Neuronal stem cell (in vitro differentiated cells): Measurements from ENCODE around the gene DOLPP1.

ENCODE experiments used
- DNase-seq: peaks from one replicate; pipeline ENCODE4 v3.0.0-alpha.2; 2013; ENCODE audit warnings: low spot score
- H2AFZ ChIP-seq: one replicate; pipeline ENCODE4 v1.6.1; 2013; ENCODE audit warnings: mild to moderate bottlenecking, low read length, inconsistent platforms
- H2AK5ac ChIP-seq: 2 replicates; pipeline ENCODE4 v1.6.1; 2013; ENCODE audit warnings: low read depth, mild to moderate bottlenecking, inconsistent platforms, low read length, moderate library complexity, mixed read lengths
- H2BK120ac ChIP-seq: 2 replicates; pipeline ENCODE4 v1.6.1; 2013; ENCODE audit warnings: low read depth, mild to moderate bottlenecking, inconsistent platforms, low read length, moderate library complexity, mixed read lengths
- H2BK12ac ChIP-seq: one replicate; pipeline ENCODE4 v1.6.1; 2013; ENCODE audit warnings: low read length, inconsistent platforms
- H2BK15ac ChIP-seq: 2 replicates; pipeline ENCODE4 v1.6.1; 2013; ENCODE audit warnings: mild to moderate bottlenecking, low read length, inconsistent platforms, mixed read lengths
- H2BK5ac ChIP-seq: one replicate; pipeline ENCODE4 v1.6.1; 2013; ENCODE audit warnings: inconsistent platforms, mild to moderate bottlenecking, low read length, moderate library complexity
- H3K14ac ChIP-seq: one replicate; pipeline ENCODE4 v1.6.1; 2013; ENCODE audit warnings: low read length, inconsistent platforms
- H3K18ac ChIP-seq: 2 replicates; pipeline ENCODE4 v1.6.1; 2013; ENCODE audit warnings: low read length, inconsistent platforms
- H3K23ac ChIP-seq: 2 replicates; pipeline ENCODE4 v1.6.1; 2013; ENCODE audit warnings: low read depth, mild to moderate bottlenecking, mixed read lengths, low read length, inconsistent platforms; ENCODE audit not compliant: poor library complexity
- H3K27ac ChIP-seq: replicated peaks from 3 replicates; pipeline ENCODE4 v1.5.1; 2013; ENCODE audit warnings: low read length, inconsistent platforms
- H3K27me3 ChIP-seq, 3 experiments: 2 replicates each; pipeline ENCODE4 v1.6.1; 2013; ENCODE audit warnings: low read length in 3 of 3, mild to moderate bottlenecking in 2 of 3, inconsistent platforms in 1 of 3, low read depth in 1 of 3, mixed read lengths in 1 of 3, moderate library complexity in 1 of 3; ENCODE audit not compliant: control insufficient read depth in 3 of 3, insufficient read depth in 3 of 3
- H3K36me3 ChIP-seq, 2 donors: replicated peaks in 1 of 2; 2 replicates each; pipeline ENCODE4 v1.6.1; 2013; ENCODE audit warnings: low read length in 2 of 2; ENCODE audit not compliant: control insufficient read depth in 2 of 2, insufficient read depth in 2 of 2
- H3K4ac ChIP-seq: 2 replicates; pipeline ENCODE4 v1.6.1; 2013; ENCODE audit warnings: inconsistent platforms, mild to moderate bottlenecking, low read length, moderate library complexity
- H3K4me1 ChIP-seq, 2 donors: 1 replicate in 1 of 2; 2 replicates in 1 of 2; pipeline ENCODE4 v1.6.1; 2013; ENCODE audit warnings: low read length in 2 of 2, low read depth in 1 of 2; ENCODE audit not compliant: control insufficient read depth in 2 of 2, insufficient read depth in 1 of 2
- H3K4me2 ChIP-seq: one replicate; pipeline ENCODE4 v1.6.1; 2013; ENCODE audit warnings: mild to moderate bottlenecking, low read length, inconsistent platforms; ENCODE audit not compliant: insufficient read depth, poor library complexity, severe bottlenecking
- H3K4me3 ChIP-seq, 2 donors: 2 replicates each; pipeline ENCODE4 v1.5.1; 2013; ENCODE audit warnings: low read length in 2 of 2, mild to moderate bottlenecking in 2 of 2, inconsistent platforms in 1 of 2, moderate library complexity in 1 of 2
- H3K79me1 ChIP-seq: one replicate; pipeline ENCODE4 v1.6.1; 2013; ENCODE audit warnings: low read depth, mild to moderate bottlenecking, inconsistent platforms, low read length, moderate library complexity
- H3K9ac ChIP-seq: one replicate; pipeline ENCODE4 v1.6.1; 2013; ENCODE audit warnings: mild to moderate bottlenecking, low read depth, low read length, inconsistent platforms; ENCODE audit not compliant: poor library complexity
- H3K9me3 ChIP-seq, 2 donors: replicated peaks in 1 of 2; 2 replicates each; pipeline versions ENCODE3 to v1.6.1; 2013; ENCODE audit warnings: low read length in 2 of 2, mild to moderate bottlenecking in 2 of 2, inconsistent platforms in 1 of 2, low read depth in 1 of 2, mixed read lengths in 1 of 2, moderate library complexity in 1 of 2; ENCODE audit not compliant: control insufficient read depth in 2 of 2, insufficient read depth in 1 of 2
- H4K8ac ChIP-seq: one replicate; pipeline ENCODE4 v1.6.1; 2013; ENCODE audit warnings: low read depth, mild to moderate bottlenecking, inconsistent platforms, low read length, moderate library complexity
- H4K91ac ChIP-seq: one replicate; pipeline ENCODE4 v1.6.1; 2013; ENCODE audit warnings: low read length, low read depth, mild to moderate bottlenecking, inconsistent platforms; ENCODE audit not compliant: poor library complexity
- WGBS, 2 donors: extraction: QIAGEN DNeasy Blood & Tissue Kit; methylation state at CpG; one replicate each; pipeline ENCODE4 v1.1.7; 2013; ENCODE audit warnings: missing lambda C conversion rate in 2 of 2, mixed read lengths in 1 of 2; ENCODE audit not compliant: insufficient read length in 2 of 2, insufficient replicate concordance in 1 of 2; ENCODE audit errors: extremely low coverage in 2 of 2; 5-methylcytosine and 5-hydroxymethylcytosine counted together

The DOLPP1 gene

GRCh38 chr9:129068110-129068509 lies 12.8 kb upstream of the DOLPP1 start:
- Histone ChIP-seq H2BK15ac (no peak overlapping the region), H3K27me3 (no peaks in the 10 kb centered on the region), H3K18ac (no peak overlapping the region), H3K23ac (no peak overlapping the region), H4K8ac (no peak overlapping the region), H3K4me3 (no peak overlapping the region), H2BK120ac (no peak overlapping the region), H3K79me1 (no peaks in the 10 kb centered on the region), H2BK12ac (no peak overlapping the region), H3K36me3 (peaks cover 36 to 57% of the 10 kb centered on the region in 2 donors), H3K9ac (no peak overlapping the region), H2AK5ac (no peak overlapping the region), H3K4ac (no peak overlapping the region), H2AFZ (no peak overlapping the region), H3K9me3 (no peaks in the 10 kb centered on the region), H3K14ac (no peak overlapping the region), H3K4me1 (peaks cover 0 to 3% of the 10 kb centered on the region in 2 donors), H4K91ac (no peak overlapping the region), H3K4me2 (no peak overlapping the region), H2BK5ac (no peak overlapping the region), H3K27ac (no peak overlapping the region)
- WGBS, 2 donors: no CpG with 5 or more reads among the region's 19 CpGs
- DNase-seq: no peak

- no peaks in the 10 kb centered on the region for H3K9me3 ChIP-seq
- no peak overlapping the region for H2AK5ac ChIP-seq
- WGBS, 2 donors: no CpG with 5 or more reads among the region's 31 CpGs
- H2AFZ ChIP-seq: no peak overlapping the region
- H4K91ac ChIP-seq: no peak overlapping the region
- H2BK120ac ChIP-seq: no peak overlapping the region
- H2BK12ac ChIP-seq: no peak overlapping the region
- H3K4me2 ChIP-seq: no peak overlapping the region
- H3K27ac ChIP-seq: no peak overlapping the region
- peak overlapping the region; percentile 41 for H3K18ac ChIP-seq
- peaks cover 33 to 57% of the 10 kb centered on the region in 2 donors for H3K36me3 ChIP-seq
- no peak overlapping the region for H2BK15ac ChIP-seq
- DNase-seq: no peak
- H2BK5ac ChIP-seq: no peak overlapping the region
- no peaks in the 10 kb centered on the region for H3K27me3 ChIP-seq
- no peak overlapping the region for H3K9ac ChIP-seq
- peak overlapping the region; percentile 93 for H3K23ac ChIP-seq
- H3K14ac ChIP-seq: no peak overlapping the region
- no peak overlapping the region for H4K8ac ChIP-seq
- H3K4me3 ChIP-seq: no peak overlapping the region
- no peak overlapping the region for H3K4ac ChIP-seq
- H3K4me1 ChIP-seq: peaks cover 0 to 3% of the 10 kb centered on the region in 2 donors
- H3K79me1 ChIP-seq: no peaks in the 10 kb centered on the region
These were observed 11.7 kb upstream of the DOLPP1 start for GRCh38 chr9:129068990-129069861.

- Histone ChIP-seq H4K91ac (no peak overlapping the region), H3K4ac (no peak overlapping the region), H3K9me3 (no peaks in the 10 kb centered on the region), H3K4me2 (no peak overlapping the region), H2BK15ac (no peak overlapping the region), H2BK5ac (no peak overlapping the region), H3K27me3 (no peaks in the 10 kb centered on the region), H3K23ac (peak overlapping the region; percentile 43), H2BK12ac (peak overlapping the region; percentile 22), H2BK120ac (no peak overlapping the region), H3K4me3 (no peak overlapping the region), H3K36me3 (peaks cover 32 to 51% of the 10 kb centered on the region in 2 donors), H2AFZ (no peak overlapping the region), H3K4me1 (peaks cover 0 to 3% of the 10 kb centered on the region in 2 donors), H3K9ac (no peak overlapping the region), H3K79me1 (no peaks in the 10 kb centered on the region), H3K18ac (no peak overlapping the region), H3K27ac (no peak overlapping the region), H4K8ac (no peak overlapping the region), H3K14ac (no peak overlapping the region), H2AK5ac (no peak overlapping the region)
- no peak for DNase-seq
- no CpG with 5 or more reads among the region's 26 CpGs for WGBS, 2 donors
These were observed 10.9 kb upstream of the DOLPP1 start for GRCh38 chr9:129069862-129070641.
